OCI-LY1 (cell line): ENCODE data around the gene RNF17.
A peak's percentile ranks its signal among the peaks of the same experiment; 100 is the strongest.

Source experiments
- H2AFZ ChIP-seq: fragments of 200-600 bp; sonication (generic), shearing (Covaris generic); 2 replicates; pipeline ENCODE4 v1.6.0; 2014; ENCODE audit warnings: antibody characterized with exemption, mild to moderate bottlenecking, low read length
- H3F3A ChIP-seq: fragments of 200-600 bp; sonication (generic), shearing (Covaris generic); 2 replicates; pipeline ENCODE4 v1.6.0; 2014; ENCODE audit warnings: mild to moderate bottlenecking, antibody characterized with exemption, low read length, moderate library complexity; ENCODE audit not compliant: insufficient read depth
- H3K27ac ChIP-seq: fragments of 200-600 bp; sonication (generic); 2 replicates; pipeline ENCODE4 v1.5.1; 2014; ENCODE audit warnings: low read length, mixed run types, mild to moderate bottlenecking, low read depth; ENCODE audit not compliant: poor library complexity, severe bottlenecking
- H3K27me3 ChIP-seq: fragments of 200-600 bp; sonication (generic); 2 replicates; pipeline ENCODE4 v1.6.0; 2014; ENCODE audit warnings: antibody characterized with exemption, mild to moderate bottlenecking, low read length, moderate library complexity; ENCODE audit not compliant: insufficient read depth
- H3K36me3 ChIP-seq: fragments of 200-600 bp; sonication (generic); 2 replicates; pipeline ENCODE4 v1.6.1; 2014; ENCODE audit warnings: mild to moderate bottlenecking, antibody characterized with exemption, low read length, moderate library complexity, mixed read lengths; ENCODE audit not compliant: insufficient read depth
- H3K4me1 ChIP-seq: fragments of 200-600 bp; sonication (generic); 2 replicates; pipeline ENCODE4 v1.5.1; 2014; ENCODE audit warnings: mild to moderate bottlenecking, low read length, moderate library complexity; ENCODE audit not compliant: insufficient read depth, severe bottlenecking
- H3K4me2 ChIP-seq: fragments of 200-600 bp; sonication (generic), shearing (Covaris generic); 2 replicates; pipeline ENCODE4 v1.6.1; 2014; ENCODE audit warnings: low read length
- H3K4me3 ChIP-seq: fragments of 200-600 bp; sonication (generic); 2 replicates; pipeline ENCODE4 v1.5.1; 2014; ENCODE audit warnings: low read length, low read depth, mild to moderate bottlenecking, mixed read lengths; ENCODE audit not compliant: poor library complexity, severe bottlenecking
- H3K79me2 ChIP-seq: fragments of 200-600 bp; shearing (Covaris generic); 2 replicates; pipeline ENCODE4 v1.6.1; 2016; ENCODE audit warnings: mixed run types, low read length, mixed read lengths; ENCODE audit not compliant: insufficient read depth
- H3K9ac ChIP-seq: fragments of 200-600 bp; sonication (generic), shearing (Covaris generic); 2 replicates; pipeline ENCODE4 v1.6.1; 2014; ENCODE audit warnings: mild to moderate bottlenecking, low read length, mixed read lengths
- H3K9me2 ChIP-seq: fragments of 200-600 bp; sonication (generic), shearing (Covaris generic); 2 replicates; pipeline ENCODE4 v1.6.1; 2014; ENCODE audit warnings: low read depth, mild to moderate bottlenecking, low read length, mixed read lengths
- H3K9me3 ChIP-seq: fragments of 200-600 bp; shearing (Covaris generic); 2 replicates; pipeline ENCODE4 v1.6.1; 2014; ENCODE audit warnings: low read length, mixed read lengths
- H4K20me1 ChIP-seq: fragments of 200-600 bp; sonication (generic), shearing (Covaris generic); 2 replicates; pipeline ENCODE4 v1.6.0; 2016; ENCODE audit warnings: mild to moderate bottlenecking, low read length; ENCODE audit not compliant: insufficient read depth
- CTCF ChIP-seq: fragments of 200-600 bp; sonication (generic), shearing (Covaris generic); IDR thresholded peaks from 2 replicates; pipeline ENCODE4 v1.5.1; 2017; ENCODE audit warnings: mild to moderate bottlenecking, antibody characterized with exemption, low read length, moderate library complexity, mixed read lengths
- EZH2 ChIP-seq: fragments of 200-600 bp; sonication (generic), shearing (Covaris generic); IDR thresholded peaks from 2 replicates; pipeline ENCODE4 v1.8.0; 2017; ENCODE audit warnings: borderline replicate concordance, mixed run types, mild to moderate bottlenecking, antibody characterized with exemption, low read length, moderate library complexity, mixed read lengths

The RNF17 gene

GRCh38 chr13:24740014-24740890 lies 23.7 kb upstream of the RNF17 start:
- Histone ChIP-seq H3K9me2 (no peaks in the 10 kb centered on the region), H3K27me3 (no peaks in the 10 kb centered on the region), H3K9ac (no peak overlapping the region), H3K27ac (no peak overlapping the region), H3F3A (no peaks in the 10 kb centered on the region), H2AFZ (no peak overlapping the region), H3K4me2 (no peak overlapping the region), H3K4me3 (no peak overlapping the region), H3K9me3 (no peaks in the 10 kb centered on the region), H4K20me1 (no peaks in the 10 kb centered on the region), H3K79me2 (no peaks in the 10 kb centered on the region), H3K4me1 (no peaks in the 10 kb centered on the region), H3K36me3 (no peaks in the 10 kb centered on the region)
- TF ChIP-seq EZH2, result no peak
- TF ChIP-seq CTCF, result no peak

- H3K79me2 ChIP-seq, result no peaks in the 10 kb centered on the region
- no peaks in the 10 kb centered on the region for H3F3A ChIP-seq
- H3K9ac ChIP-seq, result no peak overlapping the region
- no peaks in the 10 kb centered on the region for H3K4me1 ChIP-seq
- no peaks in the 10 kb centered on the region for H3K36me3 ChIP-seq
- no peaks in the 10 kb centered on the region for H3K9me2 ChIP-seq
- H3K9me3 ChIP-seq, result no peaks in the 10 kb centered on the region
- H3K27ac ChIP-seq, result no peak overlapping the region
- no peak overlapping the region for H2AFZ ChIP-seq
- no peak overlapping the region for H3K4me2 ChIP-seq
- no peaks in the 10 kb centered on the region for H3K27me3 ChIP-seq
- H4K20me1 ChIP-seq, result no peaks in the 10 kb centered on the region
- no peak overlapping the region for H3K4me3 ChIP-seq
- TF ChIP-seq CTCF (peak; percentile 44; the same call in 1 of the 2 replicates), EZH2 (no peak)
Observed at GRCh38 chr13:24741016-24741662, 22.8 kb upstream of the RNF17 start.

- Histone ChIP-seq H3K79me2 (no peaks in the 10 kb centered on the region), H3K9ac (no peak overlapping the region), H3K36me3 (no peaks in the 10 kb centered on the region), H2AFZ (no peak overlapping the region), H3K4me1 (no peaks in the 10 kb centered on the region), H3K27me3 (no peaks in the 10 kb centered on the region), H3K9me3 (no peaks in the 10 kb centered on the region), H4K20me1 (no peaks in the 10 kb centered on the region), H3K4me2 (no peak overlapping the region), H3F3A (no peaks in the 10 kb centered on the region), H3K9me2 (no peaks in the 10 kb centered on the region), H3K27ac (no peak overlapping the region), H3K4me3 (no peak overlapping the region)
- TF ChIP-seq CTCF (no peak), EZH2 (no peak)
Observed at GRCh38 chr13:24741791-24742190, 22.2 kb upstream of the RNF17 start.
